ENCODE data around the gene KRT72.

KRT72 gene

DNA sequence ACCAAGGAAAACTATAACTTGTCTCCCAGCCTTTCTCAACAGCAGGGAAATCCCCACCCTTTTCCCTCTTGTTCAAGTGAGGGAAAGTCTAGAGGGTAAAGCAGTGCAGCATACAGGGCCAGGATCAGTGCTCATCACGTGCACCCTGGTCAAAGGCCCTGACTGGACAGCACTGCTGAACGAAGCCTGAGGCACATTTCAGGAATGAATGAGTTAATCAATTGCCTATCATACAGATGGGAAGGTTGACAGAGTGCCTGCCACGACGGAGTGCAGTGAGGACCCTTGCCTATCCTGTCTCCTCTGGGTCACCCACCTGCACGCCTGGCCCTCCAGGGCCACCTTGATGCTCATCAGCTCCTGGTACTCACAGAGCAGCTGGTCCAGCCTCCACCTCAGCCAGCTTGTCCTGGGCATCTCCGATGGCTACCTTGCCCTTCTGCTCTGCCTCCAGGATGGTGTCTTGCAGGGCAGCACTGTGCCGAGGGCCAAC is 28.8 kb upstream of the KRT72 start:
- no peak for DNase-seq (ENCODE audit: low read depth in 2 of 2)

DNA sequence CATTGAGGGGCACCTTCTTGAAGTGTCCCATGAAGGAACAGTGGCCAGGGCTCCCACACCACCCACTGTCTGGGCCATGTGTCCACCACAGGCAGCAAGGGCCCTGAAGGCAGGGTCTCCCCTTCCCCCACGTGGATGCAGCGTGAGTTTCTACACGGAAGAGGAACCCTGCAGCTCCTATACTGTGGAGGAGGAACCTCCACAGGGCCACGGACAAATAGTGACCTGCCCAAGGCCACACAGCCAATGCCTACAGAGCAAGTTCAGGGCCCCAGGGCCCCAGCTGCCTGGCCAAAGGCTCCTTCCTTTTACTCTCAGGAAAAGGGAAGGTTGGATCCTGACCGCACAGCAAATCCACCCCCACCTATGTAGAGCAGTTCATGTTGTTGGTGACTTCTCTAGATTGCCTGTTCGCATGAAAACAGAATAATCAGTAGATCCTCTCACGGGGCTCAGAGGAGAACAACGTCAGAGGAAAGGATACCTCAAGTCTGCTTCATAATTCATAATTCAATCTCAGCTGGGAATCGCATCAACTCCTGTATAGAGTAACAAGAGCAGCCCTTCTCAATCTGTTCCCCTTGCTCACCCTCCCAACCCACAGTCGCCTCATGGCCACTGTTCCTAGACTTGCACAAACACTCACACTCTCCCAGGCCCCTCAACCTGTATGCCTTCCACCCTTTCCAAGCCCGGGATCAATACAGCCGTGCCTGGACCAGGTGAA is 28.2 kb upstream of the KRT72 start:
- no peak for DNase-seq (ENCODE audit: low read depth in 2 of 2)

DNA sequence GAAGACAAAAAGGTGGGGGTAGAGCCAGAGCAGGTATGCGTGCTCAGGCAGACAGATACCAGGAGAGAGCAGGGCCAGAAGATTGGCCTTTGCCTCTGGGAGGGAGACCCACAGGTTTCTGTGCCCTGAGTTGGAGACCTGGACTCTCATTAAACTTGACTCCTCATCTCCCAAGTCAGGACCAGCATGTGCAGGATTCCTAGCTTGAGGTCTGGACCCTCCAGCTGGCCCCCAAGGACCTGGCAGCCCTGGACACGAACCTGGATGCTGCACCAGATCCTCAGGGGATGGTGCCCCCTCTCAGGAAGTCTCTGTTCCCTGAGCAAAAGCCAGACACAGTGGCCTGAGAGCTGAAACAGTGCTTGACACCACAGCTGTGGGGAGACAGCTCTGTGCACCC is 27.6 kb upstream of the KRT72 start:
- no peak for DNase-seq (ENCODE audit: low read depth in 2 of 2)

DNA sequence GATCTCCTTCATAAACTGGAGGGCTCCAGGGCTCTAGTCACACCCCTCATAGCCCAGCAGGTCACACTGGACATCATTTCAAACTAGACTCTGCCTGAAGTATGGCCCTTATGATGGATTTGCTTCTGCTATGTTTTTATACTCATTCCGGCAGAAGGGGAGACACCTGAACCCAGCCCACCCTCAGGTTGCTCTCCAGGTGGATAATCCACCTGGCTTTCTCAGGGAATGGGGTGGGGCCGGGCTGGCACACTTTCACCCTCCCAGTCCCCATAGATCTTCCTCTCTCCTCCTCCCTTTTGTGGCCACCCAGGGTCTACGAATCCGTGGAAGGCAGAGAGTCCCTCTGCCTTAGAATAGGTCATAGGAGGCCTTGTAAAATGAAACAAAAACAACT is 26.8 kb upstream of the KRT72 start:
- DNase-seq (ENCODE audit: low read depth in 2 of 2) = no peak

DNA sequence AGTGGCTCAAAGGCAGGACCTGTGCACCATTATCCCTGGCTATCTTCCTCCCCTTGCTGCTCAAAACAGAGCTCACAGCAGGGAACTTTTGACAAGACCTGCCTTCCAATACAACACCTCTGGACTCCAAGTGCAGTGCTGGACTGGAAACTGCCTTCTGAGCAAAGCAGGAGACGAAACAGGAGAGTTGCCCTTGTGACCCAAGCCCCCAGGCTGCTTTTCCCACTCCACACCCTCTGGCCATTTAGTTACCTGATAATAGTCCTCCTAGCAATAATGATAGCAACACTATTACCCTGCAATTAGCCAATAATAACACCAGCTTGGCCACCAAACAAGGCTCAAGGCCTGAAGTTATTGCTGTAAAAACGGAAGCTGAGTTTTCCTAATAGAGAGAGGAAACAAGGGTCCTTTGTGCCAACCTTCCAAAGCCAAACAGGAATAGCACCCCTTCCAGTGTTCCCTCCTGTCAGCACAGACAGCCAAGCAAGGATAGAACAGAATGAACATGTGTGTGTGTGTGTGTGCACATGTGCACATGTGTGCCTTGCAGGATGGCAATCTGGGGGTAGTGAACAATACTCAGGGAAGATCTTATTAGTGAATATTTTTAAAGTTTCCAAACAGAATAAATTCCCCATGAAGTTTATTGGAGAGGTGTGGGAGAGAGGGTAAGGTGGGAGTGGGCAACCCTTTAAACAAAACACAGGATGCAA is 26.3 kb upstream of the KRT72 start:
- DNase-seq (ENCODE audit: low read depth in 2 of 2) = no peak

DNA sequence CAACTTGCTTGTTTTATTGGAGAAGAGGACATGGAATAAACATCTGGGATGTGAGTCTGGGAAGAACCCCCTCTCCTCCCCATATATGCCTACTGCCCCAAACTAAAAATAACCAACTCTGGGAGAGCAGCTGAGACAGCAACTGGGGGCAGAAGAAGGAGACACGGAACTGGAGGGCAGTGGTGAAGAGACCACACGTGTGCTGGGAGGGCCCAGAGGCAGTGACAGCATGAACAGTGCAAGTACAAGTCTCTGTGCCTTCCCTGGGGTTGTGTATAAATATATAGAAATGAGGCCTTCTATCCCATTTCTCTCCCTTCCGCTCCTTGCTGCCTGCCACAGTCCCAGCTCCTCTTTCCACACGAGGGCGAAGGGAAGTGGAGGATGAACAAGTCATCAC is 21.1 kb upstream of the KRT72 start:
- no peak for DNase-seq (ENCODE audit: low read depth in 2 of 2)

DNA sequence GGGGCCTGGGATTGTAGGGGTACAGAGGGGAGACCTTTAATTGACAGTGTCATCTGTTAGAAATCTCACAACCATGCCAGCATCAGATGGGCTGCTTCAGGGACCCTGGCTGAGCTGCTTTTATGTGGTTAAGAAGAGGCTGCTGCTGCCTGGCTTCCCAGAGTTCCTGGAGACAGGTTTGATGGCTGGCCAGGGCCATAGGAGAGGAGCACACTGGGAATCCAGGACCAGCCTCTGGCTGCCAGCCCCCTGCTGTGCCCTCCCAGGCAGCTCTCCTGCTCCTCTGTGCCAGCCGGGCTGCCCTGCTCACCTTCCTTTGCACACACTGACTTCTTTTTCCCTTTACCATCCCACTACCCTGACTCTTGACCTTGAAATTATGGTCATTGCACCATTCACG is 17.6 kb upstream of the KRT72 start:
- DNase-seq (ENCODE audit: low read depth in 2 of 2) = no peak

DNA sequence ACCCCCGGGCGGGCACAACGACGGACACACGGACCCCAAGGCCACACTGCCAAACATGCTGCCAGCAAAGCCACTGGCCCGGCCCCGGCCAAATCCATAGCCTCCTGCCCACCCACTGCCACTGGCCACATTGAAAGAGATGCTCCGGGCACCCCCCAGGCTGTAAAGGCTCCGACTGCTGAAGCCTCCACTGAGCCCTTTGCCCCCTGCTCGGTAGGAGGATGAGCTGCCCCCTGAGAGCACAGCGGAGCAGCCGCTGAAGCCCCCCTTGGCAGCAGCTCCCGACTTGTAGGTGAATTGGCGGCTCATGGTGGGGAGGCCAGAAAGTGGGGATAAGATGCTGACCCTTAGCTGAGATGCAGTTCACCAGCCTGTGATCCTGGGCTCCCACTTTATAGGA is 17.0 kb upstream of the KRT72 start, which contains the start of gene KRT73:
Gene KRT73 (minus strand): TSS at position 344 of the 400 bp plus-strand sequence. CDS start 35 bp downstream, at position 309.
- no peak for DNase-seq (ENCODE audit: low read depth in 2 of 2)

DNA sequence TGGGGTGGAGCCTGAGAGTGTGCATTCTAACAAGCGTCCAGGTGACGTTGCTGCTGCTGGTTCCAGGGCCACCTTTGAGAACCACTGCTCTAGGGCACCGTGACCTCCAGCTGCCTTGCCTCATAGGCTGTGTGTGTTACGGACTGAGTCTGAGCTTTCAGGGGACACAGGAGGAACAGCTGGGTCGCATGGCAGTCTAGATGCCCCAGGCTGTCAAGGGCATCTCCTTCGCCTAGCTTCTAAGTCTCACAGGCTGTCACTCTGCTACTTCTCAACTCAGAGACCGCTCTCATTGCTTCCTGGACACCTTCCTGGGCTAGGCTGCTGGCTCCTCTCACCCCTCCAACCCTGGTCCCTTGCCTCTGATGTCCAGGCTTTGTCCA is 16.1 kb upstream of the KRT72 start:
- no peak for DNase-seq (ENCODE audit: low read depth in 2 of 2)

DNA sequence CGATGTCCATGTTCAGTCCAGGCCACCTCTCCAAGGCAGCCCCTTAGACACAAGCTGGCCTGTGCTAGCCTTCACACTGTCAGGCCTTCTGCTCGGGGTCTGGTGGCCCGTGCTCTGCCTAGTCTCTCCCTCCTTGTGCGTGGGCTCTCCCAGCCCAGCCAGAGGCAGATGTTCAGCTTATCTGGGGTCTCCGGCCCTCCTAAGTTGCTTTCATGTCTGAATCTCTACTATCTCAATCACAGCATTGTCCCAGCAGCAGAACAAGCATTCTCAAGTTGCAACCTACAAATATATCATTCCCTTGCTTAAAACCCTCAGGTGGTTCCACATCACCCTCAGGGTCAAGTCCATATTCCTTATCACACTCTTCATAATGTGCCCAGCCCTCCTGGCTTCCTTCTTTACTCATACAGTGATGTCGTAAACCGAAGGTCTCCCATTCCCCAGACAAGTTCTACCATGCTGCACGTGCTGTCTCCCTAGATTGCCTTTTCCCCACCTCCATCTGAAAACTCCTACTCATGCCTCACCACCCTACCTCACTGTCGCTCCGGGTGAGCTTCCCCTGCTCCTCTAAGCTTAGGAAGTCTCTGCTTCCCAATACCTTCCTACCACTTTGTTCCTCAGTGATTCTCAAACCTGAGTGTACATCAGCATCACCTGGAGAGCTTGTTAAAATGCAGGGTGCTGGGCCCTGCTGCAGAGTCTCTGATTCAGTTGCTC is 15.6 kb upstream of the KRT72 start:
- no peak for DNase-seq (ENCODE audit: low read depth in 2 of 2)

DNA sequence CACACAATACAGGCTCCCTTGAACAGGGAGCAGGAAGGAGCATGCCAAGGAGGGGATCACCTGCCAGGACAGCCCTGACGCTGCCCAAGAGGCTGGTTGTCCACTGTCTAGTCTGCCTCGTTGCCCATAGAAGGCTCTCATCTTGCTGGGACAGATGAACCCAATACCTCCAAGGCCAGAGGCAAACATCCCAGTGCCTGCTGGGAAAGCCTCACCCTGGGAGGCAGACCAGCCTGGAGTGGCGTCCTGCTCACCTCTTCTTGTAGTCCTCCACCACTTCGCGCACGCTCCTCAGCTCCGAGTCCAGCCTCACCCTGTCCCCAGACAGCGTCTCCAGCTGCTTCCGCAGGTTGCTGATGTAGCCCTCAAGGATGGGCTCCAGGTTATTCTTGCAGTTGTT is 14.6 kb upstream of the KRT72 start:
- no peak for DNase-seq (ENCODE audit: low read depth in 2 of 2)

DNA sequence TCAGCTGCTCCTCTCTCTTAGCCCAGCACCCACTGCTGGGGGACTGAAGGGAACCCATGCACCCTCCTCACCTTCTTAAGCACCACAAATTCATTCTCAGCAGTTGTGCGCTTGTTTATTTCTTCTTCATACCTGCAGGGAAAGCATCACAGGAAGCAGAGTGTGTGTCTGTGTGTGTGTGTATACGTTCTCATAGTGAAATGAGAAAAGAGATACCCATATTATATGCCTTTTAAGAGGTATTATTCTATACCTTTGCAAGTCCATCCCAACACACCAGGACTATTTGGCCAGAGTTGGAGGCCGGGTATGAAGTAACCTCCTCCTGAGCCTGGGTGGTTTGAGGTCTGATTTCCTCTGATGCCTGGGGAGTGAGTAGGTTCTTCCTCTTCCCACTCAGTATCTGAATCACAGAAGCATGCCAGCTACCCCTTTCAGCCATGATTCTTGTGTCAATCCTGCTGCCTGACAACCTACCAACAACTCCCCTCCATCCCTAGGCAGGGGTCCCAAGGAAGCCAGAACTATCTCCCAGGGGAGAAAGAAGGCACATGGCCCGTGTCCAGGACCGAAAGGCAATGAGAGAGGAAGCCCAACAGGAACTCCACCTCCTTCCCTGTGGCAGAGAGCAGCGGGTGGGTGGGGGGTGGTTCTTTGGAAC is 14.1 kb upstream of the KRT72 start:
- DNase-seq (ENCODE audit: low read depth in 2 of 2) = no peak

DNA sequence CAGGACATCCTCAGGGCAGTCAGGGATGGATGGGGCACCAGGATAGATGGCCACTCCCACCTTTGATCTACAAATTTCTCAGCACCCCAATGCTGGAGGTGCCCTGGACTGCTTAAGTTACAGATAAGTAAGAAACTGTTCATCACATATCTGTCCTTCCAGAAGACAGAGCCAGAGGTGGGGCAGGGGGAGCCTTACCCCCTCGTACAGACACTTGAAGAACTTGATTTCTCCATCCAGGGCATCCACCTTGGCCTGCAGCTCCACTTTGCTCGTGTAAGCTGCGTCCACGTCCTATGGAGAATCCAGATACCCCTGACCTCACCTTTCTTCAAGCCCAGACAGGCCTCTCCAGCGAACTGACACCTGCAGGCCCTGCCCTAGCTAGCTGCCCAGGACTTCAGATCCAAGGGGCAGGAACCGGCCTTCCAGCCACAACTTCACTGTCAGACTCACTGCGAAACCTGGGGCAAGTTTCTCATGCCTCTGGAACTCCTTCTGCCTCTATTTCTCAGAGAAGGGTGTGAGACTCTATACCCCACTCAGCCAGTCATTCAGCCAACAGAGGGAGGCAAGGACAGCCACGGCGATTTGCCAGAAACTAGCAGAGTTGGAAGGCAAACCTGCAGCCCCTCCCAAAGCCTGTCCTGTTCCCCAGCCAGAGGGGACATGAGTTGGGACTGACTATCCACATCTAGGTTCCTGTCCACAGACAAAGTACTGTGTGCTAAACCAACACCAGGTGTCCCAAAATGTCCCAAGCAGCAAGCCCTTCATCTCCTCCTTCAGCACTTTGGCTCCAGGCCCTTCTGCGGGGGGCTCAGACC is 13.3 kb upstream of the KRT72 start:
- no peak for DNase-seq (ENCODE audit: low read depth in 2 of 2)

DNA sequence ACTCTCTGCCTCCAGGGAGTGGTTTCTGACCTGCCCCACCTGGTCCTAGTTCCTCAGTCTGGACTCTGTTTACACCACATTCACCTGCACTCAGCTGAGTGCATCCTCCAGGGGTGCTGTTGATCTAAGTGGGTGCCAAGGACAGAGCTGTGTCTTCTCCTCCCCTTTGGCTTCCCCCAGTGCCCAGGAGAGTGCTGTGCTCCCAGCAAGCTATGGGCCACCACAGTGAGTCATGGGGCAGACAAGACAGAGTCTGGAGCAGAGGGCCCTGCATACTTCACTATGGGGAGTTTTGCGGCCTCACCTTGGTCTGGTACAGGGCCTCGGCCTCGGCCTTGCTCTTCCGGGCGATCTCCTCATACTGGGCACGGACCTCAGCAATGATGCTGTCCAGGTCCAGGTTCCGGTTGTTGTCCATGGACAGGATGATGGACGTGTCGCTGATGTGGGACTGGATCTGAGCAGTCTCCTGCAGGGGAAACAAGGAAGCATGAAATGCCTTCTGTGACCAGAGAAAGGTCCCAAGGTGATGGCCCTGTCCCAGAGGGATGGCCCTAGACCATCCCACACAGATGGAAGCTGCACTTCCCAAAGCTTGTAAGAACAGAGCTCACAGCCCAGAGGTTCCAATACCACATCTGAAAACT is 12.2 kb upstream of the KRT72 start:
- DNase-seq (ENCODE audit: low read depth in 2 of 2) = no peak

DNA sequence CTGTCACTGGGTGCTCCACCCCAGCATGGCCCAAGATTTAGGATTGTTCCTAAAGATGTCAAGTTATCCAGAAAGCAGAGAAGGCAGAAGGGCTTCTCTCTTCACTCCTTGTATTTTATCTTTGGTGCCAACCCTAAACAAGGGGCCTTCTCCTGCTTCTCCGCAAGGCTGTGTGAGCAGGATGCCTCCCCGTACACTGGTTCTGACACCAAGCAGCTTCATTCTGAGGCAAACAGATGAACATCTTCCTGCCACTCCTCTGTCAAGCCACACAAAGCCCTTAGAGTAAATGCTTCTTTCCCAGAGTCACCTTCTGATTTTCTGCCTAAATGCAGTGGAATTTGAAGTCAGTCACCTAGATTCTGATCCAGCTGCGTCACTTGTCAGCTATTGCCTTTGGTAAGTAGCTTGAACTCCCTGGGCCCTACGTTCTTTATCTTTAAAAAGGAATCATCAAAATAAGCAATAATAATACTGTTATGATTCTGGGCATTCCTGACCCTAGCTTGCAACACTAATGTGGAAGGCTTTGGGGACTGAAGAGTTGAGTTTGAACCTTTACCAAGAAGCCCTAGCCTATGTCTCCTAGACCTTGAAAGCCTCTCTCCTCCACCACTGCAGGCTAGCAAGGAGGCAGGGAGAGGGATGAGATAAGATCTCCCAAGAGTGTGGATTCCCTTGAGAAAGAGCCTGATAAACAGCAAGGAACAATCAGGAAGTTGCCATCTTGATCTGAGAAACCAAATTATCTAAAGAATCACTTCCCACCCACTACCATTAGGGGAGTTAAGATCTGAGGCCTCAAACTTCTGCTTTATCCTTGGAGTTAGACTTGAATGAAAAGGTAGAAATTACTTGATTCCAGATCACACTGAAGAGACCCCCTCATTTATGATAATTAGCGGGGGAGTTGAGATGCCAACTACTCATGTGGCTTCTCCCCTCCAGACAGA is 11.4 kb upstream of the KRT72 start:
- no peak for DNase-seq (ENCODE audit: low read depth in 2 of 2)

DNA sequence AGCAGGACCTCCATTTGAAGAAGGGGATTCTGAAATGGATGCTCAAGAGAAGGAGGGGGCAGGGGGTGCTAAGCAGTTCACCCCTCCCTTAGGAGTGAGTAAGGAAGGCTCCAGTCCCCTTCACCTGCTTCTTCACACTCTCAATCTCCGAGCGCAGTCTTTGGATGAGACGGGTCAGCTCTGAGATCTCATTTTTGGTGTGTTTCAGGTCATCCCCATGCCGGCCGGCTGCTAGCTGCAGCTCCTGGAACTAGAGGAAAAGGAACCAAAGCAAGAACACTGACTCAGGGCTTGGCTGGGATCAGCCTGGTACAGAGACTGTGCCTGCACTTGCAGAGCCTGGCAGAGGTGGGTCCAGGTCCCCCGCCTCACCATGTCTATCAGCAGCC is 9.8 kb upstream of the KRT72 start:
- no peak for DNase-seq (ENCODE audit: low read depth in 2 of 2)

DNA sequence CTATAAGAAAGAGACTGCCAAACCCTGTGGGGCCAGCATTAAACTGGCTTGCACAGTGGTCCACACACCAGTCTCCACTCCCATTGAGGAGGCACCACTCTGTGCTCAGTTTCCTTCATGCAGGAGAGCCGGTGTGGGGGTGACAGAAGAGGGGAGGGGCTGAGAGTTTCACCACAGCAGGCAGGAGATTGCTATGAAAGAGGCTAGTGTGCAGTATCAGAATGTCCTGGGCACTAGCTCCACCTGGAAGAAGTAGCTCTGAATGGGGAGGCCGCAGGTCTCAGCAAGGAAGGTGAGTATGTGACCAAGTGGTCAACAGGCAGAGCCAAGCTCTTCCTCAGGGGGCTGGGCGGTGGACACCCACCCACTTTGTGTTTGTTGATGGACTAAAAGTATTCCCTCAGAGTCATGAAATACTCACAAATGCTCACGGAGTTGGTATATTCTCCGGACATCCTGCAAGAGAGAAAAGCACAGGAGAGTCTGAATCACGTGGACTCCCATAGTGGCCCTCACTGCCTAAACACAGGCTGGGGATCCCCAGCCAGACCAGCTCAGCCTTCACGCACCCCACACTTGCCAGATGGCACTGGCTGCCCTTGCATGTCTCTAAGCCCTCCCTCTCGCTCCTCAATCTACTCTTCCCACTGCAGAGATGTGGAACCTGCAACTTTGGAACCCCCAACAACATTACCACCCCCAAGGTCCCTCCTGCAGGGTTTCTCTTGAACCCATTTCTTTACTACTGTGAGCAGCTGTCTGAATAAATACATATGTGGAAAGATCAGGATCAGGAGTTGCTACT is 7.8 kb upstream of the KRT72 start:
- DNase-seq (ENCODE audit: low read depth in 2 of 2) = no peak

DNA sequence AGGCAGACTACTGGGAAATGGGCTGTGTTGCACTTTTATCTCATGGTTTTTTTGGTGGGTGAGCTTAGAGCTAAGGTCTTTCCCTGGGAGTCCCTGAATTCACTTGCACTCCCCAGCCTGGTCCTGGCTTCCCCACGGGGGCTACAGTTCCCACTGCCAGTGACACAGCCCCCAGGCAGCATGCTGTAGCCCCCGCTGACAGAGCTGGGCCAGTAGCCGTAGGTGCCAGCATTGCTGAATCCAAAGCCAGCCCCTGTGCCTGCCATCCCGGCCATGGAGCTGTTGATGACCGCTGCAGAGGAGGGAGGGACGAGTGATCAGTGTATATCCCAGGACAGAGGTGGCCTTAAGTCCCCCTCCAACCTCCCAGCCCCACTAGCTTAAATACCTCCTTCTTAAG is 6.9 kb upstream of the KRT72 start:
- DNase-seq (ENCODE audit: low read depth in 2 of 2) = no peak

DNA sequence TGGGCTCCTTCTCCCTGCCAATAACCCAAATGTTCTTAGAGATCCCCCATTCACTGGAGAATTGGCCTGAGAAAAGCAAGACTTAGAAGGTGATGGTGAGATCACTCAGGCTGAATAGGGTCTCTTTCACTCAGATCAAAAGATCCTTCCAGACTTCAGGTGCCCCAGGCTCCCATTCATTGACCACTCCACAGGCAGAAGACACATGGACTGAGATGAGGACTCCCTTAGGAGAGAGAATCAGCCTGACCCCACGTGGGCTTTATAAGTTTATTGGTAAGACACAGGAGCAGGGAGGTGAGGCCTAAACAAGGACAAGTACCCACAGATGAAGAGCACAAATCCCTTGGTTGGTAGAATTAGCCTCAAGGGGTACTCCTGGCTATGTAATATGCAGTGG is 6.1 kb upstream of the KRT72 start:
- DNase-seq (ENCODE audit: low read depth in 2 of 2) = no peak
